Liver (tissue), 9 donors: ENCODE measurements around the gene PRR23E. TPM values are rescaled to one million over a fixed set of nuclear protein-coding genes. Genes with fewer than 3 reads are reported as not detected.

Source experiments
- DNase-seq: peaks from one replicate; pipeline ENCODE4 v3.0.0-alpha.2; 2017; ENCODE audit warnings: low spot score
- H3K27ac ChIP-seq, 2 donors: one replicate each; pipeline ENCODE4 v1.7.0; 2013; ENCODE audit warnings: inconsistent platforms in 2 of 2, low read length in 2 of 2, control low read depth in 1 of 2, low read depth in 1 of 2, mild to moderate bottlenecking in 1 of 2
- H3K27me3 ChIP-seq, 4 donors: one replicate each; pipeline versions ENCODE4 v1.6.1 to v1.7.0; 2013; ENCODE audit warnings: low read length in 3 of 4, inconsistent platforms in 1 of 4, mild to moderate bottlenecking in 1 of 4, moderate library complexity in 1 of 4; ENCODE audit not compliant: control insufficient read depth in 4 of 4, insufficient read depth in 4 of 4
- H3K36me3 ChIP-seq, 4 donors: one replicate each; pipeline versions ENCODE4 v1.6.1 to v1.7.0; 2013; ENCODE audit warnings: low read length in 3 of 4, mild to moderate bottlenecking in 3 of 4, low read depth in 1 of 4, moderate library complexity in 1 of 4; ENCODE audit not compliant: control insufficient read depth in 4 of 4, insufficient read depth in 3 of 4
- H3K4me1 ChIP-seq, 4 donors: one replicate each; pipeline versions ENCODE4 v1.6.1 to v1.7.0; 2013; ENCODE audit warnings: low read length in 3 of 4, mild to moderate bottlenecking in 3 of 4, moderate library complexity in 1 of 4; ENCODE audit not compliant: control insufficient read depth in 4 of 4, insufficient read depth in 4 of 4
- H3K4me3 ChIP-seq, 3 donors: one replicate each; pipeline versions ENCODE4 v1.6.1 to v1.7.0; 2013; ENCODE audit warnings: low read length in 3 of 3, control low read depth in 1 of 3, low read depth in 1 of 3, mild to moderate bottlenecking in 1 of 3
- H3K9ac ChIP-seq, 2 donors: one replicate each; pipeline ENCODE4 v1.7.0; 2013; ENCODE audit warnings: low read length in 2 of 2, mild to moderate bottlenecking in 2 of 2, moderate library complexity in 2 of 2, control low read depth in 1 of 2, low read depth in 1 of 2
- H3K9me3 ChIP-seq, 4 donors: one replicate each; pipeline versions ENCODE4 v1.6.1 to v1.7.0; 2013; ENCODE audit warnings: low read length in 3 of 4; ENCODE audit not compliant: control insufficient read depth in 4 of 4
- ATF3 ChIP-seq: IDR thresholded peaks from 2 replicates; pipeline ENCODE4 v1.6.1; 2016; ENCODE audit warnings: antibody characterized with exemption
- CTCF ChIP-seq: fragments of 150-350 bp; IDR thresholded peaks from 2 replicates; pipeline ENCODE4 v1.5.1; 2017; ENCODE audit warnings: improper control_type of control experiment, low read depth, low read length; ENCODE audit not compliant: missing input control
- EGR1 ChIP-seq, 2 donors: IDR thresholded peaks; 2 replicates each; pipeline ENCODE4 v1.6.1; 2016 to 2018; ENCODE audit warnings: antibody characterized with exemption in 2 of 2, low read depth in 2 of 2
- FOXA1 ChIP-seq: IDR thresholded peaks from 2 replicates; pipeline ENCODE4 v1.6.1; 2016; ENCODE audit warnings: antibody characterized with exemption
- FOXA2 ChIP-seq: IDR thresholded peaks from 2 replicates; pipeline ENCODE4 v1.6.1; 2016; ENCODE audit warnings: antibody characterized with exemption
- GABPA ChIP-seq, 2 donors: IDR thresholded peaks in 1 of 2; conservative IDR thresholded peaks in 1 of 2; 2 replicates each; pipeline ENCODE4 v1.6.1; 2016; ENCODE audit warnings: antibody characterized with exemption in 2 of 2, mild to moderate bottlenecking in 1 of 2, moderate library complexity in 1 of 2
- HNF4A ChIP-seq, 2 donors: conservative IDR thresholded peaks; 2 replicates each; pipeline ENCODE4 v1.6.1; 2016; ENCODE audit warnings: antibody characterized with exemption in 2 of 2, mild to moderate bottlenecking in 2 of 2
- HNF4G ChIP-seq: IDR thresholded peaks from 2 replicates; pipeline ENCODE4 v1.6.1; 2016; ENCODE audit warnings: antibody characterized with exemption
- JUND ChIP-seq, 2 donors: IDR thresholded peaks; 2 replicates each; pipeline ENCODE4 v1.6.1; 2016; ENCODE audit warnings: antibody characterized with exemption in 2 of 2
- MAX ChIP-seq: IDR thresholded peaks from 2 replicates; pipeline ENCODE4 v1.6.1; 2016; ENCODE audit warnings: antibody characterized with exemption
- NR2F2 ChIP-seq: IDR thresholded peaks from 2 replicates; pipeline ENCODE4 v1.6.1; 2016; ENCODE audit warnings: antibody characterized with exemption
- RAD21 ChIP-seq, 2 donors: IDR thresholded peaks; 2 replicates each; pipeline ENCODE4 v1.6.1; 2016; ENCODE audit warnings: antibody characterized with exemption in 2 of 2, mild to moderate bottlenecking in 2 of 2
- REST ChIP-seq: IDR thresholded peaks from 2 replicates; pipeline ENCODE4 v1.6.1; 2016; ENCODE audit warnings: antibody characterized with exemption, mild to moderate bottlenecking
- RXRA ChIP-seq, 2 donors: IDR thresholded peaks; 2 replicates each; pipeline ENCODE4 v1.6.1; 2017 to 2018; ENCODE audit warnings: antibody characterized with exemption in 2 of 2, mild to moderate bottlenecking in 1 of 2
- SP1 ChIP-seq: IDR thresholded peaks from 2 replicates; pipeline ENCODE4 v1.6.1; 2018; ENCODE audit warnings: antibody characterized with exemption, mild to moderate bottlenecking
- TAF1 ChIP-seq: conservative IDR thresholded peaks from 2 replicates; pipeline ENCODE4 v1.6.1; 2016; ENCODE audit warnings: antibody characterized with exemption, mild to moderate bottlenecking
- YY1 ChIP-seq: IDR thresholded peaks from 2 replicates; pipeline ENCODE4 v1.6.1; 2016; ENCODE audit warnings: antibody characterized with exemption, mild to moderate bottlenecking
- ZBTB33 ChIP-seq: IDR thresholded peaks from 2 replicates; pipeline ENCODE4 v1.6.1; 2016; ENCODE audit warnings: antibody characterized with exemption
- WGBS: extraction: QIAGEN DNeasy Blood & Tissue Kit; methylation state at CpG from one replicate; pipeline ENCODE4 v1.1.7; 2013; 5-methylcytosine and 5-hydroxymethylcytosine counted together
- polyA plus RNA-seq, 2 donors: library from polyadenylated mRNA; stranded (reverse) in 1 of 2; unstranded in 1 of 2; fragments of 200-250 nt in 1 of 2; fragments of >200 nt in 1 of 2; fragmentation: Nextera tagmentation in 1 of 2; extraction: Ambion mirVana in 1 of 2; gene quantifications; one replicate each; pipeline versions ENCODE4 v1.2.1 to v1.2.3, GENCODE V29; 2013 to 2015
- total RNA-seq, 2 donors: library from RNA; depleted of rRNA; stranded (reverse); fragments of >200 nt; gene quantifications; one replicate each; pipeline ENCODE4 v1.2.3, GENCODE V29; 2014
- donor health status: healthy.
- donor health status: healthy.
- donor health status: healthy.
- donor health status: healthy.
- donor health status: healthy.

Gene PRR23E
- total and polyA plus RNA-seq, 4 donors: not detected

GRCh38 chr3:127221037-127221436 lies 28.1 kb downstream of the PRR23E start:
- Histone ChIP-seq H3K4me1 (no peaks in the 10 kb centered on the region), H3K27ac (no peak overlapping the region), H3K9ac (no peak overlapping the region), H3K27me3 (peaks cover 0 to 20% (median 5%) of the 10 kb centered on the region in 4 donors), H3K4me3 (no peak overlapping the region), H3K36me3 (no peaks in the 10 kb centered on the region), H3K9me3 (peaks cover 0 to 2% (median 0%) of the 10 kb centered on the region in 4 donors)
- no peak for DNase-seq
- TF ChIP-seq JUND (IDR thresholded peaks at IDR 0.05) (no peak), GABPA (IDR thresholded peaks at IDR 0.05 in 1 of 2, conservative IDR thresholded peaks at IDR 0.05 in 1 of 2) (no peak), RXRA (IDR thresholded peaks at IDR 0.05) (no peak), REST (no peak), EGR1 (IDR thresholded peaks at IDR 0.05; ENCODE audit: low read depth in 2 of 2) (no peak), CTCF (no peak), ATF3 (no peak), HNF4G (no peak), HNF4A (conservative IDR thresholded peaks at IDR 0.05) (no peak), YY1 (no peak), RAD21 (IDR thresholded peaks at IDR 0.05) (no peak), ZBTB33 (no peak), FOXA2 (no peak), NR2F2 (no peak), FOXA1 (no peak), SP1 (no peak), TAF1 (no peak), MAX (no peak)
- WGBS: 74% methylated on average over 4 of the region's 4 CpGs
